Karpas-422 (cell line): ENCODE measurements around the gene IFNA5. TPM values are rescaled to one million over a fixed set of nuclear protein-coding genes. Genes with fewer than 3 reads are reported as not detected.

ENCODE experiments used
- DNase-seq: peaks from one replicate; pipeline ENCODE4 v3.0.0-alpha.2; 2015
- H2AFZ ChIP-seq: fragments of 200-600 bp; sonication (generic); 2 replicates; pipeline ENCODE4 v1.6.1; 2014; ENCODE audit warnings: antibody characterized with exemption, low read length, mixed read lengths
- H3K27ac ChIP-seq: fragments of 200-600 bp; sonication (generic); 2 replicates; pipeline ENCODE4 v1.5.1; 2014; ENCODE audit warnings: mild to moderate bottlenecking, low read length, moderate library complexity
- H3K27me3 ChIP-seq: fragments of 200-600 bp; sonication (generic); 2 replicates; pipeline ENCODE4 v1.6.1; 2014; ENCODE audit warnings: low read length, mixed read lengths
- H3K36me3 ChIP-seq: fragments of 200-600 bp; sonication (generic); 2 replicates; pipeline ENCODE4 v1.6.1; 2014; ENCODE audit warnings: low read length, mixed read lengths; ENCODE audit not compliant: insufficient read depth
- H3K4me1 ChIP-seq: fragments of 200-600 bp; sonication (generic); 2 replicates; pipeline ENCODE4 v1.6.1; 2014; ENCODE audit warnings: mild to moderate bottlenecking, low read length, mixed read lengths
- H3K4me2 ChIP-seq: fragments of 200-600 bp; sonication (generic); 2 replicates; pipeline ENCODE4 v1.6.1; 2014; ENCODE audit warnings: low read length, low read depth, mild to moderate bottlenecking; ENCODE audit not compliant: poor library complexity, severe bottlenecking
- H3K4me3 ChIP-seq: fragments of 200-600 bp; sonication (generic); 2 replicates; pipeline ENCODE4 v1.5.1; 2014; ENCODE audit warnings: mild to moderate bottlenecking, antibody characterized with exemption, low read length, mixed read lengths
- H3K79me2 ChIP-seq: fragments of 200-600 bp; sonication (generic); 2 replicates; pipeline ENCODE4 v1.6.1; 2014; ENCODE audit warnings: mild to moderate bottlenecking, low read length, mixed read lengths
- H3K9ac ChIP-seq: fragments of 200-600 bp; sonication (generic); 2 replicates; pipeline ENCODE4 v1.6.0; 2014; ENCODE audit warnings: low read length
- H3K9me2 ChIP-seq: fragments of 200-600 bp; sonication (generic), shearing (Covaris generic); replicated peaks from 2 replicates; pipeline ENCODE4 v1.6.0; 2014; ENCODE audit warnings: mild to moderate bottlenecking, low read length, moderate library complexity; ENCODE audit not compliant: insufficient read depth
- H3K9me3 ChIP-seq: fragments of 300-700, 200-600 bp; sonication (generic); 2 replicates; pipeline ENCODE4 v1.6.1; 2014; ENCODE audit warnings: low read length, mixed read lengths
- H4K20me1 ChIP-seq: fragments of 200-600 bp; sonication (generic); 2 replicates; pipeline ENCODE4 v1.6.1; 2014; ENCODE audit warnings: mild to moderate bottlenecking, antibody characterized with exemption, low read length, low read depth; ENCODE audit not compliant: insufficient read depth
- total RNA-seq: library from RNA; depleted of rRNA; stranded (reverse); fragments of >200 nt; shearing (Covaris generic); gene quantifications from 2 replicates; pipeline ENCODE4 v1.2.3, GENCODE V29; 2014; ENCODE audit warnings: low replicate concordance

The IFNA5 gene
- total RNA-seq, 1 experiment from 2014 or later, result not detected

DNA sequence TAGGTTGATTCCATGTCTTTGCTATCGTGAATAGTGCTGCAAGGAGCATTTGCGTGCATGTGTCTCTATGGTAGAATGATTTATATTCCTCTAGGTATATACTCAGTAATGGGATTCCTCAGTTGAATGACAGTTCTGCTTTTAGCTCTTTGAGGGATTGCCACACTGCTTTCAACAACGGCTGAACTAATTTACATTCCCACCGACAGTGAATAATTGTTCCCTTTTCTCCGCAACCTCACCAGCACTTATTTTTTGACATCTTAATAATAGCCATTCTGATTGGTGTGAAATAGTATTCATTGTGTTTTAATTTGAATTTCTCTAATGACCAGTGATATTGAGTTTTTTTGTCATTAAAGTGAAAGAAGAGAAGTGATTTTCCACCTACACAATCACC, 18.5 kb downstream of the IFNA5 start:
- no peaks in the 10 kb centered on the region for H3K4me1 ChIP-seq
- DNase-seq, result no peak
- H3K9me3 ChIP-seq, result no peaks in the 10 kb centered on the region
- H3K4me3 ChIP-seq, result no peak overlapping the region
- H3K4me2 ChIP-seq, result no peak overlapping the region
- no peak overlapping the region for H3K27ac ChIP-seq
- no peaks in the 10 kb centered on the region for H4K20me1 ChIP-seq
- H3K27me3 ChIP-seq, result no peaks in the 10 kb centered on the region
- no peak overlapping the region for H2AFZ ChIP-seq
- no peaks in the 10 kb centered on the region for H3K79me2 ChIP-seq
- no peaks in the 10 kb centered on the region for H3K36me3 ChIP-seq
- no peaks in the 10 kb centered on the region for H3K9me2 ChIP-seq
- H3K9ac ChIP-seq, result no peak overlapping the region

DNA sequence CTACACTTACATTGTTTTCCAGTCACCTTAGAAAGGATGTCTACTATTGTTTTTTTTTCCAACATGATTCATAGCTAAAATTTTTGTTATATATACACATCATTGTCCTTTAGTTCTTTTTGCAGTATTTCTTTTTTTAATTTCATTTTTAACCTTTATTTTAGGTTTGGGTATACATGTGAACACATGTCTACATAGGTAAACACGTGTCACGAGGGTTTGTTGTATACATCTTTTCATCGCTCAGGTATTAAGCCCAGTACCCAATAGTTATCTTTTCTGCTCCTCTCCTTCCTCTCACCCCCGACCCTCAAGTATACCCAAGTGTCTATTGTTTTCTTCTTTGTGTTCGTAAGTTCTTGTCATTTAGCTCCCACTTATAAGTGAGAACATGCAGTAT, 19.0 kb downstream of the IFNA5 start:
- Histone ChIP-seq H3K9me2 (no peaks in the 10 kb centered on the region), H3K4me2 (no peak overlapping the region), H3K27me3 (no peaks in the 10 kb centered on the region), H3K36me3 (no peaks in the 10 kb centered on the region), H3K4me3 (no peak overlapping the region), H3K9ac (no peak overlapping the region), H3K4me1 (no peaks in the 10 kb centered on the region), H3K27ac (no peak overlapping the region), H2AFZ (no peak overlapping the region), H4K20me1 (no peaks in the 10 kb centered on the region), H3K9me3 (no peaks in the 10 kb centered on the region), H3K79me2 (no peaks in the 10 kb centered on the region)
- DNase-seq, result no peak

GRCh38 chr9:21281275-21281674, 23.8 kb downstream of the IFNA5 start:
- H3K79me2 ChIP-seq, result no peaks in the 10 kb centered on the region
- H3K27ac ChIP-seq, result no peak overlapping the region
- no peaks in the 10 kb centered on the region for H3K9me2 ChIP-seq
- no peaks in the 10 kb centered on the region for H3K27me3 ChIP-seq
- H3K4me1 ChIP-seq, result no peaks in the 10 kb centered on the region
- no peaks in the 10 kb centered on the region for H3K9me3 ChIP-seq
- no peak for DNase-seq
- H3K4me2 ChIP-seq, result no peak overlapping the region
- H2AFZ ChIP-seq, result no peak overlapping the region
- no peaks in the 10 kb centered on the region for H4K20me1 ChIP-seq
- no peak overlapping the region for H3K9ac ChIP-seq
- H3K36me3 ChIP-seq, result no peaks in the 10 kb centered on the region
- H3K4me3 ChIP-seq, result no peak overlapping the region

DNA sequence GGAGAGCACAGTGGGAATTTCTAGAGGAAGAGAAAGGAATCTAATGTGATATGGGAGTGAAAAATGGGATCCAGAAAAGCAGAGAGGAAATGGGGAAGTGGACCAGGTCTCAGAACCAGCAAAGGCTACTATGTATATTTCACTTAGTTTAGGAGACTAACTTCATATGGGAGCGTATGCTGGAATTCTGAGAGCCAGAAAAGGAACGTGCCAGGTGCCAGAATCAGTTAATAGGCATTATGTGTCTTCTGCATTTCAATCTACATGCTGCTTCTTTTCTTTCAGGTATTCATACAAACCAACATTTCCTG, 36.8 kb downstream of the IFNA5 start:
- Histone ChIP-seq H3K4me1 (no peaks in the 10 kb centered on the region), H4K20me1 (no peaks in the 10 kb centered on the region), H3K36me3 (no peaks in the 10 kb centered on the region), H3K9ac (no peak overlapping the region), H3K9me3 (no peaks in the 10 kb centered on the region), H3K79me2 (no peaks in the 10 kb centered on the region), H3K4me3 (no peak overlapping the region), H3K27ac (no peak overlapping the region), H2AFZ (no peak overlapping the region), H3K9me2 (no peaks in the 10 kb centered on the region), H3K27me3 (no peaks in the 10 kb centered on the region), H3K4me2 (no peak overlapping the region)
- no peak for DNase-seq

DNA sequence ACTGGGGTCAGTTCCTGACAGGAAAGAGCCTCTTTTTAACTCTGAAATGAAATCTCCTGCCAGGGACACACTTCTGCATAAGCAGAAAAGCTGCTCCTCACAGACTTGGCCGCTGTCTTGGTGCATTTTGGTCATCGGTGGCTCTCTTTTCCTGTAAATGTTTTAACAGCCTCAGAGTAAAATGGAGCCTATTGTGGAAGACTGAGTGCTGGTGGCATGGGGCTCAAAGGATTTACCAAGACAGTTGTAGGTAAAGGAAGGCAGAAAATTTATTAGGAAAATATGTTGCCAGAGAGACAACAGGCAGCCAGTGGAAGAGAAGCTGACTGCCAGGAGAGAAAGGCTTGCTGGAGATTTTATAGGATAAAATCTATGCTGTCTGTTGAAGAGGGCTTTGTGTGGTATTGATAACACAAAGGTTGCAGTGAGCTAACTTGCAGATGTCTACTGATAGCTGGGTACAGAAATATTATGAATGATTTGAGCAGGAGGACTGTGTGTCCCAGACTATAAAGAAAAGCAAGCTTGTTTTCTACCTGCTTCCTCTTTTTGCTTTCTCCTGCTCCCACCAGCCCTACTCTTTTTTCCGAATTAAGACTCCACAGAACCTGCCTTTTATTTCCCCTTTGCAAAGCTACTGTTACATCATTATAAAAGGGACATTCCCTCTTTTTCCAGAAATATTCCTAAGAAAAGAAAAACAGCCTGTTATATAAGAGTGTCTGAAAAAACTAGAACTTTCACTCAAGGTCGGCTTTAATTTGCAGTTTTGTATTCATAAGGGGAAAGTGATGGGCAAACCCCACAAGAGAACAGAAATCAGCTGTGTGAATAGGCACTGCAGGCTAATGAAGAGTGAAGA, 37.4 kb downstream of the IFNA5 start:
- no peaks in the 10 kb centered on the region for H3K9me3 ChIP-seq
- H3K4me1 ChIP-seq, result no peaks in the 10 kb centered on the region
- H3K9ac ChIP-seq, result no peak overlapping the region
- H3K4me2 ChIP-seq, result no peak overlapping the region
- H3K79me2 ChIP-seq, result no peaks in the 10 kb centered on the region
- no peak for DNase-seq
- H4K20me1 ChIP-seq, result no peaks in the 10 kb centered on the region
- H2AFZ ChIP-seq, result no peak overlapping the region
- no peaks in the 10 kb centered on the region for H3K27me3 ChIP-seq
- no peak overlapping the region for H3K4me3 ChIP-seq
- no peaks in the 10 kb centered on the region for H3K36me3 ChIP-seq
- H3K27ac ChIP-seq, result no peak overlapping the region
- no peaks in the 10 kb centered on the region for H3K9me2 ChIP-seq

DNA sequence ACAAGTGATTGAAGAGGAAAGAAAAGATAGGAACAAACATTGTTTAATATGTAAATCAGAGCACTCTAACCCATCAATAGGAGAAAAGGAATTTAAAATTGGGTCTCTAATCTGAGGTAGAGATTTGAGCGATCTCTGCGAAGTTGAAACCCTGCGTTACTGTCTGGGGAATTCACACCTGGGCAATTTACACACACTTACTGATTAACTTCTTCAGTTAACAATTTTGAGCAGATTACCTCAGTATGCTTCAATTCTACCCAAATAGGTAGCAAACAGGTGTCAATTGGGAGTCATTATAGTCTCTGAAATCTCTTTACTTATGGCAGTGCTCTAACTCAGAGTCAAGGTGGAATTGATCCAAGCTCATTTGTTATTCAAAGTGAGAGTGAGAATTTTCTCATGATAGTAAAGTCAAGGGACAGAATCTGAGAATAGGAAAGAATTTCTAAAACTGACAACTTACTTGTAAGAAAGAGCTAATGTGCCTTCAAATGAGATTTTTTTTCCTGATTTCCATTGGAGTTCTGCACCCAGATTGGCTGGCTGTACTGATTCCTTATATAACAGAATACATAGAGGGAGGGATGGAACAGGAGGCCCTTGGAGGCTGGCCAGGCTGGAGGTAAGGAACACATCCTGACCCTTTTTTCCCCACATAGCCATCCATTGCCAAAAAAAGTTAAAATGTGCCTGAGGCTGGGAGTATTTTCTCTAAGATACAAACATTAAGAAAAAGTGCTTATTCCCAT, 38.2 kb downstream of the IFNA5 start:
- no peak for DNase-seq
- H3K4me2 ChIP-seq, result no peak overlapping the region
- no peak overlapping the region for H3K27ac ChIP-seq
- no peaks in the 10 kb centered on the region for H4K20me1 ChIP-seq
- H3K36me3 ChIP-seq, result no peaks in the 10 kb centered on the region
- no peak overlapping the region for H3K9ac ChIP-seq
- H3K9me2 ChIP-seq, result no peaks in the 10 kb centered on the region
- no peaks in the 10 kb centered on the region for H3K79me2 ChIP-seq
- H3K4me1 ChIP-seq, result no peaks in the 10 kb centered on the region
- no peak overlapping the region for H2AFZ ChIP-seq
- no peaks in the 10 kb centered on the region for H3K27me3 ChIP-seq
- H3K4me3 ChIP-seq, result no peak overlapping the region
- H3K9me3 ChIP-seq, result no peaks in the 10 kb centered on the region

GRCh38 chr9:21265421-21266189, 39.5 kb downstream of the IFNA5 start:
- no peaks in the 10 kb centered on the region for H3K4me1 ChIP-seq
- H3K4me3 ChIP-seq, result no peak overlapping the region
- no peaks in the 10 kb centered on the region for H3K27me3 ChIP-seq
- DNase-seq, result no peak
- no peak overlapping the region for H3K27ac ChIP-seq
- H3K4me2 ChIP-seq, result no peak overlapping the region
- H3K9me3 ChIP-seq, result no peaks in the 10 kb centered on the region
- no peak overlapping the region for H3K9ac ChIP-seq
- no peaks in the 10 kb centered on the region for H3K36me3 ChIP-seq
- no peaks in the 10 kb centered on the region for H4K20me1 ChIP-seq
- no peaks in the 10 kb centered on the region for H3K9me2 ChIP-seq
- H3K79me2 ChIP-seq, result no peaks in the 10 kb centered on the region
- H2AFZ ChIP-seq, result no peak overlapping the region

DNA sequence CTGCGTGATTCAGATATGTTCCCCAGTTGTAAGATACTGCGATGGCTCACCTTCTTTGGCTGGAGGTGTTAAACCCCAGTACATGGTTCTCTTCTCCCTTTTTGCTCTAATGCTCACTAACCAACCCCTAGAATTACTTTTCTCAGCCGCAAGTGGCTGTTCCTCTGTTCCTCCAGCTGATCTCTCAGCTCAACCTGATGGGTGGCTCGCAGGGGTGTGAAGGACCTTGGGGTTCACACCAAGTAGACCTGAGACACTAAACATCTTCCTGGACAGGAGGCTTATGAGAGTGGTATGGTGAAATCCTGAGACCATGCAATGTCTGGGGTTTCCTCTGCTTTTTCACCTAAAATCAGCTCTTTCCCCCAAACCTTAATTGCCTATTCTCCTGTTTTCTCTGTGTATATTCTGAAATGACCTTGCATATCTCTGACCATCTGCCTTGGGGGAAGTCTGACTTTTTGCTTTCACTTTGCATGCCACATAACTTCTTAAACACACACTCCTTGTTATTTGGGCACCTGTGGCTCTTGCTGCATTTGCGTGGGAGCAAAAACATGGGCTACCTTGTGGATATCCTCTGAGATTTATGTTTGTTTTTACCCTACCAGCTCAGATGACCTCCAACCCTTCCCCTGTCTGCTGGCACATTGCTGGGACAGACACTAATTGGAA, 49.4 kb downstream of the IFNA5 start:
- H4K20me1 ChIP-seq, result no peaks in the 10 kb centered on the region
- H3K9ac ChIP-seq, result no peak overlapping the region
- no peak overlapping the region for H2AFZ ChIP-seq
- H3K36me3 ChIP-seq, result no peaks in the 10 kb centered on the region
- H3K27me3 ChIP-seq, result no peaks in the 10 kb centered on the region
- H3K79me2 ChIP-seq, result no peaks in the 10 kb centered on the region
- DNase-seq, result no peak
- no peaks in the 10 kb centered on the region for H3K9me3 ChIP-seq
- no peak overlapping the region for H3K4me2 ChIP-seq
- H3K4me3 ChIP-seq, result no peak overlapping the region
- H3K4me1 ChIP-seq, result no peaks in the 10 kb centered on the region
- no peak overlapping the region for H3K27ac ChIP-seq
- H3K9me2 ChIP-seq, result no peaks in the 10 kb centered on the region
